ENCODE measurements around the gene SOWAHD. TPM values are rescaled to one million over a fixed set of nuclear protein-coding genes. Genes with fewer than 3 reads are reported as not detected.

The SOWAHD gene
- total RNA-seq: 1 to 10 TPM in 1 of 2 donors, not detected in 1; 2.6 TPM

- no peaks in the 10 kb centered on the region for H3K9me3 ChIP-seq
- H3K4me3 ChIP-seq: peak within 1 kb of the TSS in 1 of 2 donors; percentile 25
- no peaks in the 10 kb centered on the region for H3K36me3 ChIP-seq (replicated peaks in 1 of 2; ENCODE audit: insufficient read depth in 1 of 2, low read depth in 2 of 2)
- no peaks in the 10 kb centered on the region for H3K27me3 ChIP-seq
- H3K27ac ChIP-seq: peak within 1 kb of the TSS in 3 of 4 donors; percentile 47 to 66 (median 48)
- TF ChIP-seq POLR2A (IDR thresholded peaks at IDR 0.05): peak in 2 of 3 donors; percentile 20 to 42
- TF ChIP-seq CTCF (IDR thresholded peaks at IDR 0.05): no peak
- intact Hi-C loops (cut with DNase I): no loop called here
- DNase-seq (peak; percentile 14 to 47 (median 25)), ATAC-seq (peak; percentile 62)
- peaks cover 23% of the 10 kb centered on the region for H3K4me1 ChIP-seq
- WGBS, 2 donors: 0% methylated on average over 8 to 12 of the region's 59 CpGs
These were observed at the start of gene SOWAHD for GRCh38 chrX:119757979-119758730. Gene SOWAHD, plus strand, starts transcription at chrX:119758588. Its CDS starts 80 bp downstream, at chrX:119758668.

GRCh38 chrX:119708936-119709335 lies 49.5 kb upstream of the SOWAHD start:
- no peak for ATAC-seq
- no peaks in the 10 kb centered on the region for H3K36me3 ChIP-seq (replicated peaks in 1 of 2; ENCODE audit: insufficient read depth in 1 of 2, low read depth in 2 of 2)
- TF ChIP-seq CTCF (IDR thresholded peaks at IDR 0.05) (no peak), POLR2A (IDR thresholded peaks at IDR 0.05) (no peak)
- no peaks in the 10 kb centered on the region for H3K9me3 ChIP-seq
- intact Hi-C loops (cut with DNase I): no loop called here
- no peaks in the 10 kb centered on the region for H3K4me1 ChIP-seq
- H3K27ac ChIP-seq: no peak overlapping the region
- 84 to 94% methylated on average over 2 of the region's 2 CpGs for WGBS, 2 donors
- no peak for DNase-seq
- no peaks in the 10 kb centered on the region for H3K27me3 ChIP-seq
- H3K4me3 ChIP-seq: no peak overlapping the region

GRCh38 chrX:119709630-119710029 lies 48.8 kb upstream of the SOWAHD start:
- Histone ChIP-seq H3K9me3 (no peaks in the 10 kb centered on the region), H3K27me3 (no peaks in the 10 kb centered on the region), H3K4me1 (no peaks in the 10 kb centered on the region), H3K4me3 (no peak overlapping the region), H3K27ac (no peak overlapping the region), H3K36me3 (replicated peaks in 1 of 2; ENCODE audit: insufficient read depth in 1 of 2, low read depth in 2 of 2) (no peaks in the 10 kb centered on the region)
- ATAC-seq (no peak), DNase-seq (no peak)
- TF ChIP-seq CTCF (IDR thresholded peaks at IDR 0.05): no peak
- TF ChIP-seq POLR2A (IDR thresholded peaks at IDR 0.05): no peak
- intact Hi-C loops (cut with DNase I): no loop called here
- WGBS, 2 donors: 87 to 91% methylated on average over 2 of the region's 3 CpGs

- WGBS, 2 donors: 68 to 69% methylated on average over 2 to 5 of the region's 6 CpGs
- TF ChIP-seq POLR2A (IDR thresholded peaks at IDR 0.05) (no peak), CTCF (IDR thresholded peaks at IDR 0.05) (no peak)
- ATAC-seq: no peak
- Histone ChIP-seq H3K27ac (no peak overlapping the region), H3K4me1 (no peaks in the 10 kb centered on the region), H3K4me3 (no peak overlapping the region), H3K9me3 (no peaks in the 10 kb centered on the region), H3K36me3 (replicated peaks in 1 of 2; ENCODE audit: insufficient read depth in 1 of 2, low read depth in 2 of 2) (no peaks in the 10 kb centered on the region), H3K27me3 (no peaks in the 10 kb centered on the region)
- no peak for DNase-seq
- intact Hi-C loops (cut with DNase I): loop anchor here (10.0 kb wide), 1 partner anchor 197 kb away; no protein-coding TSS in a partner anchor
These were observed 36.9 kb upstream of the SOWAHD start for GRCh38 chrX:119721487-119721886.

All from body of pancreas (tissue), 4 donors.